HG03103 (cell line): Measurements from ENCODE around the gene FARSB.

Source experiments
- ATAC-seq: cut with Tn5 transposase; IDR thresholded peaks from one replicate; pipeline ENCODE4 v1.9.1; 2021; ENCODE audit warnings: low read depth; ENCODE audit not compliant: unreplicated experiment

The FARSB gene

GRCh38 chr2:222668494-222669154, 12.7 kb upstream of the FARSB start:
- no peak for ATAC-seq

GRCh38 chr2:222663479-222663878, 7.6 kb upstream of the FARSB start:
- no peak for ATAC-seq

GRCh38 chr2:222656526-222657446, 894 bp upstream of the FARSB start:
- ATAC-seq = peak; percentile 17

GRCh38 chr2:222653280-222653679, 2.6 kb downstream of the FARSB start:
- ATAC-seq = no peak

GRCh38 chr2:222652491-222653255, 3.2 kb downstream of the FARSB start:
- no peak for ATAC-seq

GRCh38 chr2:222651718-222652418, 4.0 kb downstream of the FARSB start:
- no peak for ATAC-seq

GRCh38 chr2:222649801-222650200, 6.1 kb downstream of the FARSB start:
- ATAC-seq = no peak

- no peak for ATAC-seq
These were observed 9.9 kb downstream of the FARSB start for GRCh38 chr2:222646008-222646407.

GRCh38 chr2:222643134-222643533, 12.8 kb downstream of the FARSB start:
- ATAC-seq = no peak

- no peak for ATAC-seq
These were observed 14.6 kb downstream of the FARSB start for GRCh38 chr2:222641336-222641735.

- ATAC-seq = no peak
These were observed 18.8 kb downstream of the FARSB start for GRCh38 chr2:222637067-222637466.

- no peak for ATAC-seq
These were observed 20.6 kb downstream of the FARSB start for GRCh38 chr2:222635295-222635694.

- no peak for ATAC-seq
These were observed 28.1 kb downstream of the FARSB start for GRCh38 chr2:222627764-222628163.

GRCh38 chr2:222623756-222624309, 32.1 kb downstream of the FARSB start:
- ATAC-seq = no peak

- ATAC-seq = no peak
These were observed 33.0 kb downstream of the FARSB start for GRCh38 chr2:222622910-222623309.

GRCh38 chr2:222621893-222622292, 34.0 kb downstream of the FARSB start:
- ATAC-seq = no peak

GRCh38 chr2:222615320-222615719, 40.6 kb downstream of the FARSB start:
- no peak for ATAC-seq

- ATAC-seq = peak; percentile 83
These were observed 42.1 kb downstream of the FARSB start for GRCh38 chr2:222613715-222614331.

- no peak for ATAC-seq
These were observed 44.2 kb downstream of the FARSB start for GRCh38 chr2:222611684-222612083.

- ATAC-seq = no peak
These were observed 45.1 kb downstream of the FARSB start for GRCh38 chr2:222610746-222611145.
